Activated CD8-positive, alpha-beta T cell treated with anti-CD3 and anti-CD28 coated beads for 36 hours (primary cell): ENCODE results near the gene ALKAL2. TPM values are rescaled to one million over a fixed set of nuclear protein-coding genes. Genes with fewer than 3 reads are reported as not detected.

Experiments used
- ATAC-seq: fragments of 200-7000 bp; cut with Tn5 transposase; one replicate; pipeline ENCODE4 v1.10.0; 2021; ENCODE audit warnings: mild to moderate bottlenecking, moderate library complexity
- CTCF ChIA-PET: fragments of 350-600 bp; sonication (Branson Sonifier 250); formaldehyde crosslinking; loops from one replicate; lab custom pipeline; 2021; ENCODE audit warnings: antibody characterized with exemption; lab: Charles Lee
- POLR2A ChIA-PET: fragments of 350-600 bp; sonication (Branson Sonifier 250); formaldehyde crosslinking; loops from one replicate; lab custom pipeline; 2021; ENCODE audit warnings: antibody characterized with exemption; lab: Charles Lee
- DNase-seq: peaks from one replicate; pipeline ENCODE4 v3.0.0-alpha.2; 2020
- H3K27ac Mint-ChIP-seq: one replicate; pipeline ENCODE4 v1.8.0; 2021; ENCODE audit warnings: mild to moderate bottlenecking, mixed read lengths
- H3K27me3 Mint-ChIP-seq: one replicate; pipeline ENCODE4 v1.8.0; 2021; ENCODE audit warnings: mixed read lengths
- H3K36me3 Mint-ChIP-seq: one replicate; pipeline ENCODE4 v1.8.0; 2021; ENCODE audit warnings: low read depth, mixed read lengths
- H3K4me1 Mint-ChIP-seq: one replicate; pipeline ENCODE4 v1.8.0; 2021; ENCODE audit warnings: low read depth, mixed read lengths
- H3K4me3 Mint-ChIP-seq: one replicate; pipeline ENCODE4 v1.8.0; 2021; ENCODE audit warnings: mild to moderate bottlenecking, moderate library complexity, mixed read lengths
- H3K9me3 Mint-ChIP-seq: one replicate; pipeline ENCODE4 v1.8.0; 2021; ENCODE audit warnings: mixed read lengths
- CTCF ChIP-seq: fragments of 200-600 bp; IDR thresholded peaks from one replicate; pipeline ENCODE4 v1.8.0; 2022; ENCODE audit warnings: antibody characterized with exemption, mild to moderate bottlenecking
- intact Hi-C: fragments of 100-400 bp; cut with micrococcal nuclease; formaldehyde crosslinking; loops from one replicate; pipeline ENCODE4 v1.10.0; 2022
- total RNA-seq, 2 experiments: library from RNA; stranded (reverse); gene quantifications; one replicate each; pipeline ENCODE4 v1.2.3, GENCODE V29; 2021

The ALKAL2 gene
- total RNA-seq, 2 experiments from 2014 or later: not detected

- ChIA-PET CTCF (interaction anchor here (0.6 to 2.9 kb wide), 8 partner anchors 8 to 362 kb away, joined by 3 to 14 read pairs (median 4); no protein-coding TSS in a partner anchor), POLR2A (no interaction called here)
- TF ChIP-seq CTCF: no peak
- H3K27ac Mint-ChIP-seq: no peak overlapping the region
- H3K9me3 Mint-ChIP-seq: no peaks in the 10 kb centered on the region
- peaks cover 45% of the 10 kb centered on the region for H3K36me3 Mint-ChIP-seq
- ATAC-seq (no peak), DNase-seq (no peak)
- intact Hi-C loops: no loop called here
- peaks cover 25% of the 10 kb centered on the region for H3K4me1 Mint-ChIP-seq
- no peaks in the 10 kb centered on the region for H3K27me3 Mint-ChIP-seq
- H3K4me3 Mint-ChIP-seq: no peak overlapping the region
Observed at GRCh38 chr2:274503-274902, 13.4 kb downstream of the ALKAL2 start.

- no peak overlapping the region for H3K27ac Mint-ChIP-seq
- H3K4me3 Mint-ChIP-seq: no peak overlapping the region
- H3K36me3 Mint-ChIP-seq: peaks cover 39% of the 10 kb centered on the region
- intact Hi-C loops: no loop called here
- CTCF ChIA-PET: interaction anchor here (1.0 to 2.9 kb wide), 4 partner anchors 13 to 262 kb away, joined by 3 to 14 read pairs (median 4); no protein-coding TSS in a partner anchor
- POLR2A ChIA-PET: interaction anchor here (2.1 kb wide), 1 partner anchor 10 kb away, joined by 5 read pairs; no protein-coding TSS in a partner anchor
- DNase-seq (no peak), ATAC-seq (no peak)
- no peaks in the 10 kb centered on the region for H3K27me3 Mint-ChIP-seq
- H3K4me1 Mint-ChIP-seq: peaks cover 33% of the 10 kb centered on the region
- H3K9me3 Mint-ChIP-seq: no peaks in the 10 kb centered on the region
- no peak for TF ChIP-seq CTCF
Observed at GRCh38 chr2:273333-273732, 14.6 kb downstream of the ALKAL2 start.

GRCh38 chr2:271917-272316, 16.0 kb downstream of the ALKAL2 start:
- Mint-ChIP-seq H3K36me3 (peaks cover 35% of the 10 kb centered on the region), H3K27me3 (no peaks in the 10 kb centered on the region), H3K4me3 (no peak overlapping the region), H3K4me1 (peaks cover 43% of the 10 kb centered on the region), H3K27ac (no peak overlapping the region), H3K9me3 (no peaks in the 10 kb centered on the region)
- TF ChIP-seq CTCF: no peak
- intact Hi-C loops: no loop called here
- CTCF ChIA-PET: interaction anchor here (1.1 to 2.9 kb wide), 2 partner anchors 16 to 17 kb away, joined by 3 to 14 read pairs; partner anchors contain the start of gene ALKAL2
- ATAC-seq: no peak
- no peak for DNase-seq
- POLR2A ChIA-PET: interaction anchor here (0.7 to 2.1 kb wide), 2 partner anchors 9 to 11 kb away, joined by 3 to 5 read pairs; no protein-coding TSS in a partner anchor

GRCh38 chr2:270861-271260, 17.0 kb downstream of the ALKAL2 start:
- no peaks in the 10 kb centered on the region for H3K27me3 Mint-ChIP-seq
- no peak overlapping the region for H3K27ac Mint-ChIP-seq

More at GRCh38 chr2:270861-271260, 17.0 kb downstream of the ALKAL2 start:
- ChIA-PET CTCF (no interaction called here), POLR2A (no interaction called here)
- Mint-ChIP-seq H3K36me3 (peaks cover 33% of the 10 kb centered on the region), H3K9me3 (no peaks in the 10 kb centered on the region), H3K4me3 (no peak overlapping the region), H3K4me1 (peaks cover 52% of the 10 kb centered on the region)
- DNase-seq: no peak
- ATAC-seq: no peak
- intact Hi-C loops: no loop called here
- no peak for TF ChIP-seq CTCF
